GM12878 (cell line): ENCODE measurements around the gene GALNT18.

Experiments used
- ASH2L ChIP-seq: fragments of 300-600, 200-600 bp; sonication (generic); IDR thresholded peaks from 2 replicates; pipeline ENCODE4 v1.6.1; 2017; ENCODE audit warnings: low read depth, mild to moderate bottlenecking, borderline replicate concordance
- BRCA1 ChIP-seq: IDR thresholded peaks from 2 replicates; pipeline ENCODE4 v1.6.1; 2011; ENCODE audit warnings: low read depth, low read length, improper control_type of control experiment
- CTCF ChIP-seq, 3 experiments: IDR thresholded peaks in 2 of 3; conservative IDR thresholded peaks in 1 of 3; 2 replicates each; pipeline ENCODE4 v1.5.1; 2011; ENCODE audit warnings: low read depth in 3 of 3, low read length in 3 of 3, mild to moderate bottlenecking in 3 of 3, control low read depth in 2 of 3, moderate library complexity in 2 of 3, inconsistent platforms in 1 of 3, mixed read lengths in 1 of 3; ENCODE audit not compliant: control insufficient read depth in 2 of 3, insufficient read depth in 1 of 3; ENCODE audit errors: extremely low read depth in 1 of 3
- ESRRA ChIP-seq: IDR thresholded peaks from 2 replicates; pipeline ENCODE4 v1.6.1; 2012; ENCODE audit warnings: mild to moderate bottlenecking, low read length, improper control_type of control experiment
- POLR2A ChIP-seq: IDR thresholded peaks from 2 replicates; pipeline ENCODE4 v1.6.1; 2011; ENCODE audit warnings: low read depth, mild to moderate bottlenecking, low read length
- POLR2AphosphoS2 ChIP-seq: IDR thresholded peaks from 2 replicates; pipeline ENCODE4 v1.6.1; 2011; ENCODE audit warnings: low read depth, mild to moderate bottlenecking, low read length, improper control_type of control experiment, moderate library complexity
- POLR2AphosphoS5 ChIP-seq: IDR thresholded peaks from 2 replicates; pipeline ENCODE4 v1.6.1; 2011; ENCODE audit warnings: mild to moderate bottlenecking, low read length, inconsistent platforms
- RAD21 ChIP-seq: IDR thresholded peaks from 2 replicates; pipeline ENCODE4 v1.6.1; 2011; ENCODE audit warnings: mild to moderate bottlenecking, low read depth, low read length, moderate library complexity; ENCODE audit not compliant: insufficient read depth
- SMAD1 ChIP-seq: fragments of 450-650 bp; IDR thresholded peaks from 2 replicates; pipeline ENCODE4 v1.6.1; 2018; ENCODE audit warnings: mild to moderate bottlenecking, low read depth; ENCODE audit not compliant: partially characterized antibody
- SP1 ChIP-seq: IDR thresholded peaks from one replicate; pipeline ENCODE4 v1.6.1; 2011; ENCODE audit warnings: low read depth, low read length
- SRF ChIP-seq, 2 experiments: IDR thresholded peaks; 2 replicates each; pipeline ENCODE4 v1.6.1; 2011; ENCODE audit warnings: low read depth in 2 of 2, low read length in 2 of 2, mild to moderate bottlenecking in 1 of 2, moderate library complexity in 1 of 2
- SUZ12 ChIP-seq: fragments of 200-600 bp; sonication (generic); IDR thresholded peaks from one replicate; pipeline ENCODE4 v1.6.1; 2018; ENCODE audit warnings: antibody characterized with exemption, mild to moderate bottlenecking; ENCODE audit not compliant: unreplicated experiment
- TAF1 ChIP-seq: IDR thresholded peaks from 2 replicates; pipeline ENCODE4 v1.6.1; 2011; ENCODE audit warnings: mild to moderate bottlenecking, low read depth, low read length, borderline replicate concordance
- USF2 ChIP-seq: IDR thresholded peaks from 2 replicates; pipeline ENCODE4 v1.6.1; 2011; ENCODE audit warnings: low read depth, low read length, improper control_type of control experiment, borderline replicate concordance

GRCh38 chr11:11351042-11351586 lies 270.7 kb downstream of the GALNT18 start:
- TF ChIP-seq SP1 (no peak), POLR2A (no peak), CTCF (IDR thresholded peaks at IDR 0.05 in 2 of 3, conservative IDR thresholded peaks at IDR 0.05 in 1 of 3; ENCODE audit: control insufficient read depth in 2 of 3, extremely low read depth in 1 of 3, insufficient read depth in 1 of 3, low read depth in 3 of 3, low read length in 3 of 3) (no peak), POLR2AphosphoS2 (no peak), RAD21 (no peak), SRF (IDR thresholded peaks at IDR 0.05; ENCODE audit: low read depth in 2 of 2, low read length in 2 of 2) (no peak), USF2 (no peak), ASH2L (no peak), SUZ12 (no peak), BRCA1 (no peak), POLR2AphosphoS5 (no peak), TAF1 (no peak), ESRRA (no peak), SMAD1 (no peak)
